B cell (primary cell): ENCODE data around the gene CA9.

Experiments
- CTCF ChIP-seq: fragments of 200-600 bp; IDR thresholded peaks from one replicate; pipeline ENCODE4 v1.8.0; 2022; ENCODE audit warnings: antibody characterized with exemption, mild to moderate bottlenecking
- EZH2 ChIP-seq: IDR thresholded peaks from 2 replicates; pipeline ENCODE4 v1.6.1; 2012; ENCODE audit warnings: borderline replicate concordance, low read depth, mild to moderate bottlenecking, moderate library complexity, low read length; ENCODE audit not compliant: insufficient read depth, poor library complexity, severe bottlenecking

- TF ChIP-seq CTCF, result peak; percentile 94
- no peak for TF ChIP-seq EZH2
Observed at GRCh38 chr9:35646533-35647265, 27.0 kb upstream of the CA9 start.
